GM23338 (cell line): Measurements from ENCODE around the gene SUCLG2. TPM values are rescaled to one million over a fixed set of nuclear protein-coding genes. Genes with fewer than 3 reads are reported as not detected.

Source experiments
- ATAC-seq: fragments of 200-7000 bp; cut with Tn5 transposase; 3 replicates; pipeline ENCODE4 v1.9.1; 2020
- DNase-seq: peaks from one replicate; pipeline ENCODE4 v3.0.0-alpha.2; 2015; ENCODE audit warnings: low spot score
- H2AFZ ChIP-seq: fragments of 200-600 bp; sonication (generic); 2 replicates; pipeline ENCODE4 v1.8.0; 2016; ENCODE audit warnings: antibody characterized with exemption, mild to moderate bottlenecking, moderate library complexity
- H3F3A ChIP-seq: fragments of 200-600 bp; sonication (generic); replicated peaks from 2 replicates; pipeline ENCODE4 v1.8.0; 2017; ENCODE audit warnings: antibody characterized with exemption, mixed run types, low read depth
- H3K27ac ChIP-seq: fragments of 200-600 bp; sonication (generic); 2 replicates; pipeline ENCODE4 v1.6.1; 2016; ENCODE audit warnings: low read depth
- H3K27me3 ChIP-seq: fragments of 200-600 bp; sonication (generic); 2 replicates; pipeline ENCODE4 v1.8.0; 2016; ENCODE audit warnings: mild to moderate bottlenecking, mixed run types, moderate library complexity; ENCODE audit not compliant: insufficient read depth
- H3K36me3 ChIP-seq: fragments of 200-600 bp; sonication (generic); 2 replicates; pipeline ENCODE4 v1.8.0; 2016; ENCODE audit warnings: mild to moderate bottlenecking; ENCODE audit not compliant: insufficient read depth
- H3K4me1 ChIP-seq: fragments of 200-600 bp; sonication (generic); 2 replicates; pipeline ENCODE4 v1.8.0; 2016; ENCODE audit warnings: mild to moderate bottlenecking, moderate library complexity; ENCODE audit not compliant: insufficient read depth
- H3K4me2 ChIP-seq: fragments of 200-600 bp; sonication (generic); 2 replicates; pipeline ENCODE4 v1.7.1; 2017; ENCODE audit warnings: mixed run types
- H3K4me3 ChIP-seq: fragments of 200-600 bp; sonication (generic); 2 replicates; pipeline ENCODE4 v1.6.1; 2016; ENCODE audit warnings: mixed run types
- H3K79me2 ChIP-seq: fragments of 200-600 bp; sonication (generic); replicated peaks from 2 replicates; pipeline ENCODE4 v1.8.0; 2017; ENCODE audit warnings: mild to moderate bottlenecking; ENCODE audit not compliant: insufficient read depth
- H3K9me2 ChIP-seq: fragments of 200-600 bp; sonication (generic); 2 replicates; pipeline ENCODE4 v1.8.0; 2017; ENCODE audit not compliant: insufficient read depth
- H4K20me1 ChIP-seq: fragments of 200-600 bp; sonication (generic); replicated peaks from 2 replicates; pipeline ENCODE4 v1.8.0; 2017; ENCODE audit warnings: mild to moderate bottlenecking; ENCODE audit not compliant: insufficient read depth
- H3K27ac Mint-ChIP-seq: 2 replicates; pipeline ENCODE4 v1.8.0; 2020; ENCODE audit warnings: inconsistent platforms, mild to moderate bottlenecking, moderate library complexity, mixed read lengths
- H3K27me3 Mint-ChIP-seq: 3 replicates; pipeline ENCODE4 v1.8.0; 2022; ENCODE audit warnings: low read depth, mild to moderate bottlenecking, moderate library complexity, mixed read lengths, inconsistent platforms; ENCODE audit not compliant: insufficient read depth, poor library complexity
- H3K36me3 Mint-ChIP-seq: 3 replicates; pipeline ENCODE4 v1.8.0; 2021; ENCODE audit warnings: low read depth, mild to moderate bottlenecking, inconsistent platforms, moderate library complexity, mixed read lengths
- H3K4me1 Mint-ChIP-seq: 3 replicates; pipeline ENCODE4 v1.8.0; 2020; ENCODE audit warnings: mild to moderate bottlenecking, inconsistent platforms, mixed read lengths
- H3K4me3 Mint-ChIP-seq: 3 replicates; pipeline ENCODE4 v1.8.0; 2021; ENCODE audit warnings: moderate library complexity, mild to moderate bottlenecking, inconsistent platforms, mixed read lengths
- H3K9me3 Mint-ChIP-seq: 3 replicates; pipeline ENCODE4 v1.8.0; 2020; ENCODE audit warnings: moderate library complexity, mild to moderate bottlenecking, inconsistent platforms, mixed read lengths
- CREB1 ChIP-seq: fragments of 250-450 bp; sonication (Bioruptor Pico); IDR thresholded peaks from 2 replicates; pipeline ENCODE4 v1.5.0; 2020; ENCODE audit warnings: low read depth, mild to moderate bottlenecking, moderate library complexity
- EZH2 ChIP-seq: fragments of 200-600 bp; sonication (generic); IDR thresholded peaks from one replicate; pipeline ENCODE4 v1.8.0; 2017; ENCODE audit warnings: antibody characterized with exemption, mild to moderate bottlenecking, low read depth; ENCODE audit not compliant: unreplicated experiment
- JUNB ChIP-seq: IDR thresholded peaks from one replicate; pipeline ENCODE4 v1.6.1; 2016; ENCODE audit warnings: antibody characterized with exemption; ENCODE audit not compliant: unreplicated experiment
- NANOG ChIP-seq: IDR thresholded peaks from 2 replicates; pipeline ENCODE4 v1.6.1; 2016; ENCODE audit warnings: antibody characterized with exemption, borderline replicate concordance
- ZNF114 ChIP-seq: fragments of 250-450 bp; sonication (Bioruptor Pico); IDR thresholded peaks from 2 replicates; pipeline ENCODE4 v1.5.0; 2020; ENCODE audit warnings: mild to moderate bottlenecking, moderate library complexity
- ZNF331 ChIP-seq: fragments of 250-450 bp; sonication (Bioruptor Pico); IDR thresholded peaks from 2 replicates; pipeline ENCODE4 v1.5.0; 2020; ENCODE audit warnings: low read depth, mild to moderate bottlenecking, moderate library complexity
- polyA plus RNA-seq: library from polyadenylated mRNA; unstranded; fragments of >200 nt; fragmentation: Nextera tagmentation; extraction: Ambion mirVana; gene quantifications from 2 replicates; pipeline ENCODE4 v1.2.1, GENCODE V29; 2016
- total RNA-seq: library from RNA; depleted of rRNA; stranded (reverse); fragments of >200 nt; shearing (Covaris generic); gene quantifications from 2 replicates; pipeline ENCODE4 v1.2.3, GENCODE V29; 2014
- TF ChIP-seq, protein P1 (sequence below): IDR thresholded peaks from one replicate; pipeline ENCODE4 v1.6.1; 2018; ENCODE audit warnings: antibody characterized with exemption; ENCODE audit not compliant: unreplicated experiment
- TF ChIP-seq, protein P2 (sequence below): fragments of 250-450 bp; sonication (Bioruptor Pico); IDR thresholded peaks from 2 replicates; pipeline ENCODE4 v1.5.0; 2020; ENCODE audit warnings: mild to moderate bottlenecking, moderate library complexity

Gene SUCLG2
- total and polyA plus RNA-seq, 2 experiments from 2014 or later, result 29.3 to 39.0 TPM

GRCh38 chr3:67521053-67521646, 133.3 kb downstream of the SUCLG2 start:
- H3K4me3 ChIP-seq, result no peak overlapping the region
- peaks cover 4% of the 10 kb centered on the region; the same call in 1 of the 2 replicates for H3K9me2 ChIP-seq
- DNase-seq (no peak), ATAC-seq (no peak)
- H3K9me3 Mint-ChIP-seq, result no peaks in the 10 kb centered on the region
- no peaks in the 10 kb centered on the region for H3K36me3 ChIP-seq
- no peaks in the 10 kb centered on the region for H4K20me1 ChIP-seq
- H3K36me3 Mint-ChIP-seq, result peaks cover 6% of the 10 kb centered on the region; the same call in 2 of the 3 replicates
- no peaks in the 10 kb centered on the region for H3F3A ChIP-seq
- H3K27ac ChIP-seq, result no peak overlapping the region
- no peak overlapping the region for H3K4me3 Mint-ChIP-seq
- H3K79me2 ChIP-seq, result no peaks in the 10 kb centered on the region
- peaks cover 4% of the 10 kb centered on the region; the same call in 2 of the 3 replicates for H3K4me1 Mint-ChIP-seq
- TF ChIP-seq NANOG, result no peak
- TF ChIP-seq, protein P1, sequence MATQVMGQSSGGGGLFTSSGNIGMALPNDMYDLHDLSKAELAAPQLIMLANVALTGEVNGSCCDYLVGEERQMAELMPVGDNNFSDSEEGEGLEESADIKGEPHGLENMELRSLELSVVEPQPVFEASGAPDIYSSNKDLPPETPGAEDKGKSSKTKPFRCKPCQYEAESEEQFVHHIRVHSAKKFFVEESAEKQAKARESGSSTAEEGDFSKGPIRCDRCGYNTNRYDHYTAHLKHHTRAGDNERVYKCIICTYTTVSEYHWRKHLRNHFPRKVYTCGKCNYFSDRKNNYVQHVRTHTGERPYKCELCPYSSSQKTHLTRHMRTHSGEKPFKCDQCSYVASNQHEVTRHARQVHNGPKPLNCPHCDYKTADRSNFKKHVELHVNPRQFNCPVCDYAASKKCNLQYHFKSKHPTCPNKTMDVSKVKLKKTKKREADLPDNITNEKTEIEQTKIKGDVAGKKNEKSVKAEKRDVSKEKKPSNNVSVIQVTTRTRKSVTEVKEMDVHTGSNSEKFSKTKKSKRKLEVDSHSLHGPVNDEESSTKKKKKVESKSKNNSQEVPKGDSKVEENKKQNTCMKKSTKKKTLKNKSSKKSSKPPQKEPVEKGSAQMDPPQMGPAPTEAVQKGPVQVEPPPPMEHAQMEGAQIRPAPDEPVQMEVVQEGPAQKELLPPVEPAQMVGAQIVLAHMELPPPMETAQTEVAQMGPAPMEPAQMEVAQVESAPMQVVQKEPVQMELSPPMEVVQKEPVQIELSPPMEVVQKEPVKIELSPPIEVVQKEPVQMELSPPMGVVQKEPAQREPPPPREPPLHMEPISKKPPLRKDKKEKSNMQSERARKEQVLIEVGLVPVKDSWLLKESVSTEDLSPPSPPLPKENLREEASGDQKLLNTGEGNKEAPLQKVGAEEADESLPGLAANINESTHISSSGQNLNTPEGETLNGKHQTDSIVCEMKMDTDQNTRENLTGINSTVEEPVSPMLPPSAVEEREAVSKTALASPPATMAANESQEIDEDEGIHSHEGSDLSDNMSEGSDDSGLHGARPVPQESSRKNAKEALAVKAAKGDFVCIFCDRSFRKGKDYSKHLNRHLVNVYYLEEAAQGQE, result no peak
- TF ChIP-seq, protein P2, sequence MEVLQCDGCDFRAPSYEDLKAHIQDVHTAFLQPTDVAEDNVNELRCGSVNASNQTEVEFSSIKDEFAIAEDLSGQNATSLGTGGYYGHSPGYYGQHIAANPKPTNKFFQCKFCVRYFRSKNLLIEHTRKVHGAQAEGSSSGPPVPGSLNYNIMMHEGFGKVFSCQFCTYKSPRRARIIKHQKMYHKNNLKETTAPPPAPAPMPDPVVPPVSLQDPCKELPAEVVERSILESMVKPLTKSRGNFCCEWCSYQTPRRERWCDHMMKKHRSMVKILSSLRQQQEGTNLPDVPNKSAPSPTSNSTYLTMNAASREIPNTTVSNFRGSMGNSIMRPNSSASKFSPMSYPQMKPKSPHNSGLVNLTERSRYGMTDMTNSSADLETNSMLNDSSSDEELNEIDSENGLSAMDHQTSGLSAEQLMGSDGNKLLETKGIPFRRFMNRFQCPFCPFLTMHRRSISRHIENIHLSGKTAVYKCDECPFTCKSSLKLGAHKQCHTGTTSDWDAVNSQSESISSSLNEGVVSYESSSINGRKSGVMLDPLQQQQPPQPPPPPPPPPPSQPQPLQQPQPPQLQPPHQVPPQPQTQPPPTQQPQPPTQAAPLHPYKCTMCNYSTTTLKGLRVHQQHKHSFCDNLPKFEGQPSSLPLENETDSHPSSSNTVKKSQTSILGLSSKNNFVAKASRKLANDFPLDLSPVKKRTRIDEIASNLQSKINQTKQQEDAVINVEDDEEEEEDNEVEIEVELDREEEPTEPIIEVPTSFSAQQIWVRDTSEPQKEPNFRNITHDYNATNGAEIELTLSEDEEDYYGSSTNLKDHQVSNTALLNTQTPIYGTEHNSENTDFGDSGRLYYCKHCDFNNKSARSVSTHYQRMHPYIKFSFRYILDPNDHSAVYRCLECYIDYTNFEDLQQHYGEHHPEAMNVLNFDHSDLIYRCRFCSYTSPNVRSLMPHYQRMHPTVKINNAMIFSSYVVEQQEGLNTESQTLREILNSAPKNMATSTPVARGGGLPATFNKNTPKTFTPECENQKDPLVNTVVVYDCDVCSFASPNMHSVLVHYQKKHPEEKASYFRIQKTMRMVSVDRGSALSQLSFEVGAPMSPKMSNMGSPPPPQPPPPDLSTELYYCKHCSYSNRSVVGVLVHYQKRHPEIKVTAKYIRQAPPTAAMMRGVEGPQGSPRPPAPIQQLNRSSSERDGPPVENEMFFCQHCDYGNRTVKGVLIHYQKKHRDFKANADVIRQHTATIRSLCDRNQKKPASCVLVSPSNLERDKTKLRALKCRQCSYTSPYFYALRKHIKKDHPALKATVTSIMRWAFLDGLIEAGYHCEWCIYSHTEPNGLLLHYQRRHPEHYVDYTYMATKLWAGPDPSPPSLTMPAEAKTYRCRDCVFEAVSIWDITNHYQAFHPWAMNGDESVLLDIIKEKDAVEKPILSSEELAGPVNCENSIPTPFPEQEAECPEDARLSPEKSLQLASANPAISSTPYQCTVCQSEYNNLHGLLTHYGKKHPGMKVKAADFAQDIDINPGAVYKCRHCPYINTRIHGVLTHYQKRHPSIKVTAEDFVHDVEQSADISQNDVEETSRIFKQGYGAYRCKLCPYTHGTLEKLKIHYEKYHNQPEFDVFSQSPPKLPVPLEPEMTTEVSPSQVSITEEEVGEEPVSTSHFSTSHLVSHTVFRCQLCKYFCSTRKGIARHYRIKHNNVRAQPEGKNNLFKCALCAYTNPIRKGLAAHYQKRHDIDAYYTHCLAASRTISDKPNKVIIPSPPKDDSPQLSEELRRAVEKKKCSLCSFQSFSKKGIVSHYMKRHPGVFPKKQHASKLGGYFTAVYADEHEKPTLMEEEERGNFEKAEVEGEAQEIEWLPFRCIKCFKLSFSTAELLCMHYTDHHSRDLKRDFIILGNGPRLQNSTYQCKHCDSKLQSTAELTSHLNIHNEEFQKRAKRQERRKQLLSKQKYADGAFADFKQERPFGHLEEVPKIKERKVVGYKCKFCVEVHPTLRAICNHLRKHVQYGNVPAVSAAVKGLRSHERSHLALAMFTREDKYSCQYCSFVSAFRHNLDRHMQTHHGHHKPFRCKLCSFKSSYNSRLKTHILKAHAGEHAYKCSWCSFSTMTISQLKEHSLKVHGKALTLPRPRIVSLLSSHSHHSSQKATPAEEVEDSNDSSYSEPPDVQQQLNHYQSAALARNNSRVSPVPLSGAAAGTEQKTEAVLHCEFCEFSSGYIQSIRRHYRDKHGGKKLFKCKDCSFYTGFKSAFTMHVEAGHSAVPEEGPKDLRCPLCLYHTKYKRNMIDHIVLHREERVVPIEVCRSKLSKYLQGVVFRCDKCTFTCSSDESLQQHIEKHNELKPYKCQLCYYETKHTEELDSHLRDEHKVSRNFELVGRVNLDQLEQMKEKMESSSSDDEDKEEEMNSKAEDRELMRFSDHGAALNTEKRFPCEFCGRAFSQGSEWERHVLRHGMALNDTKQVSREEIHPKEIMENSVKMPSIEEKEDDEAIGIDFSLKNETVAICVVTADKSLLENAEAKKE, result no peak
- no peak for TF ChIP-seq ZNF114 (CRISPR knock-in tag)
- TF ChIP-seq JUNB, result no peak
- TF ChIP-seq ZNF331, result no peak
- no peak for TF ChIP-seq CREB1 (CRISPR knock-in tag)
- no peak for TF ChIP-seq EZH2
- H2AFZ ChIP-seq, result no peak overlapping the region
- no peaks in the 10 kb centered on the region for H3K27me3 Mint-ChIP-seq
- H3K4me2 ChIP-seq, result no peak overlapping the region
- H3K4me1 ChIP-seq, result peaks cover 4% of the 10 kb centered on the region; the same call in 1 of the 2 replicates
- H3K27me3 ChIP-seq, result no peaks in the 10 kb centered on the region
- H3K27ac Mint-ChIP-seq, result no peak overlapping the region
